GM19438 (cell line): ENCODE data around the gene IQSEC1.

Source experiments
- ATAC-seq: cut with Tn5 transposase; IDR thresholded peaks from one replicate; pipeline ENCODE4 v1.9.1; 2021; ENCODE audit warnings: low read depth; ENCODE audit not compliant: unreplicated experiment

Gene IQSEC1

GRCh38 chr3:13087320-13087990 lies 14.2 kb upstream of the IQSEC1 start:
- no peak for ATAC-seq

- ATAC-seq: no peak
These were observed 13.3 kb upstream of the IQSEC1 start for GRCh38 chr3:13086531-13086981.

- ATAC-seq: no peak
These were observed 12.6 kb upstream of the IQSEC1 start for GRCh38 chr3:13085846-13086179.

- no peak for ATAC-seq
These were observed 12.0 kb upstream of the IQSEC1 start for GRCh38 chr3:13085081-13085845.

GRCh38 chr3:13083898-13084297 lies 10.7 kb upstream of the IQSEC1 start:
- peak; percentile 44 for ATAC-seq

GRCh38 chr3:13083254-13083653 lies 10.0 kb upstream of the IQSEC1 start:
- ATAC-seq: no peak

GRCh38 chr3:13082677-13083076 lies 9.4 kb upstream of the IQSEC1 start:
- no peak for ATAC-seq

GRCh38 chr3:13081603-13082360 lies 8.6 kb upstream of the IQSEC1 start:
- no peak for ATAC-seq

GRCh38 chr3:13080591-13080990 lies 7.4 kb upstream of the IQSEC1 start:
- ATAC-seq: no peak

- ATAC-seq: no peak
These were observed 6.8 kb upstream of the IQSEC1 start for GRCh38 chr3:13080026-13080425.

GRCh38 chr3:13079510-13079909 lies 6.3 kb upstream of the IQSEC1 start:
- no peak for ATAC-seq

GRCh38 chr3:13079051-13079450 lies 5.8 kb upstream of the IQSEC1 start:
- ATAC-seq: no peak

- ATAC-seq: no peak
These were observed 5.1 kb upstream of the IQSEC1 start for GRCh38 chr3:13078163-13078905.

GRCh38 chr3:13077431-13078162 lies 4.4 kb upstream of the IQSEC1 start:
- ATAC-seq: no peak

- no peak for ATAC-seq
These were observed 2.9 kb upstream of the IQSEC1 start for GRCh38 chr3:13075986-13076654.

GRCh38 chr3:13075318-13075717 lies 2.1 kb upstream of the IQSEC1 start:
- ATAC-seq: no peak

GRCh38 chr3:13074006-13074375 lies 762 bp upstream of the IQSEC1 start:
- no peak for ATAC-seq

GRCh38 chr3:13072600-13073325 lies 466 bp downstream of the IQSEC1 start:
- peak; percentile 29 for ATAC-seq

GRCh38 chr3:13072239-13072599 lies 1.0 kb downstream of the IQSEC1 start:
- ATAC-seq: peak; percentile 49
